ENCODE measurements around the gene TNFRSF13B. TPM values are rescaled to one million over a fixed set of nuclear protein-coding genes. Genes with fewer than 3 reads are reported as not detected.
"Not testable (repeated sequence)": the region's sequence is repeated elsewhere in the genome, so short reads cannot be mapped to it uniquely, and the experiment has no call there.

The TNFRSF13B gene
- total RNA-seq, 1 experiment from 2014 or later = not detected

DNA sequence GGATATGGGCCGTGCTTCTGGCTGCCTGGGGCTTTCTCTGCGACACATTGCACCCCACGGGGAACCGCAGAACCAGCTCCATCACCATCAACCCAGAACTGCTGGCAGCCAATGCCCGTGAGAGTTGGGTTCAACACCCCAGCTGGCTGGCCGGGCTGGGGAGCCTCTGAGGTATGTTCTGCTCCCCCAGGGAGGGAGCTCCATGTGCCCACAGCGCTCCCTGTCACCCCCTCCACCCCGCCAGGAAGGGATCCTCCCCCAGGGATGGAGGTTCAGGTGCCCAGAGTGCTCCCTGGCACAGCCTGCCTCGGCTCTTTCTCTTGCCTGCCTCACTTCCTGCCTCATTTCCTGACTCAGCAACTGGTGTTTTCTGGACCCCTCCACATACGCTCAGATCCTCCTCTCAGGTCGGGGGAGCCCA, 46.1 kb upstream of the TNFRSF13B start:
- Histone ChIP-seq H3K79me2 (ENCODE audit: low read depth) (peaks cover 48% of the 10 kb centered on the region), H3K4me2 (peak overlapping the region; percentile 75), H3K9me3 (ENCODE audit: insufficient read depth, low read depth) (no peaks in the 10 kb centered on the region), H3K4me3 (peak overlapping the region; percentile 44; the same call in 1 of the 2 replicates), H3K9me2 (ENCODE audit: insufficient read depth) (no peaks in the 10 kb centered on the region), H3K36me3 (ENCODE audit: low read depth) (no peaks in the 10 kb centered on the region), H3F3A (ENCODE audit: insufficient read depth, low read depth) (peaks cover 79% of the 10 kb centered on the region), H3K27ac (peak overlapping the region; percentile 98), H2AFZ (no peak overlapping the region), H3K4me1 (replicated peaks; ENCODE audit: insufficient read depth) (peaks cover 98% of the 10 kb centered on the region), H4K20me1 (ENCODE audit: insufficient read depth) (no peaks in the 10 kb centered on the region), H3K27me3 (ENCODE audit: insufficient read depth, low read depth) (no peaks in the 10 kb centered on the region)
- POLR2A ChIA-PET (ENCODE audit: unreplicated experiment) = no interaction called here
- CTCF ChIA-PET = interaction anchor here (0.6 kb wide), 1 partner anchor 10 kb away, joined by 3 read pairs; no protein-coding TSS in a partner anchor
- intact Hi-C loops (cut with micrococcal nuclease; ENCODE audit: unreplicated experiment) = loop anchor here (5.0 kb wide), 1 partner anchor 731 kb away; no protein-coding TSS in a partner anchor
- TSS peak; percentile 3 for BruUV-seq (replicated peaks)
- DNase-seq = no peak
- TF ChIP-seq, protein P1, sequence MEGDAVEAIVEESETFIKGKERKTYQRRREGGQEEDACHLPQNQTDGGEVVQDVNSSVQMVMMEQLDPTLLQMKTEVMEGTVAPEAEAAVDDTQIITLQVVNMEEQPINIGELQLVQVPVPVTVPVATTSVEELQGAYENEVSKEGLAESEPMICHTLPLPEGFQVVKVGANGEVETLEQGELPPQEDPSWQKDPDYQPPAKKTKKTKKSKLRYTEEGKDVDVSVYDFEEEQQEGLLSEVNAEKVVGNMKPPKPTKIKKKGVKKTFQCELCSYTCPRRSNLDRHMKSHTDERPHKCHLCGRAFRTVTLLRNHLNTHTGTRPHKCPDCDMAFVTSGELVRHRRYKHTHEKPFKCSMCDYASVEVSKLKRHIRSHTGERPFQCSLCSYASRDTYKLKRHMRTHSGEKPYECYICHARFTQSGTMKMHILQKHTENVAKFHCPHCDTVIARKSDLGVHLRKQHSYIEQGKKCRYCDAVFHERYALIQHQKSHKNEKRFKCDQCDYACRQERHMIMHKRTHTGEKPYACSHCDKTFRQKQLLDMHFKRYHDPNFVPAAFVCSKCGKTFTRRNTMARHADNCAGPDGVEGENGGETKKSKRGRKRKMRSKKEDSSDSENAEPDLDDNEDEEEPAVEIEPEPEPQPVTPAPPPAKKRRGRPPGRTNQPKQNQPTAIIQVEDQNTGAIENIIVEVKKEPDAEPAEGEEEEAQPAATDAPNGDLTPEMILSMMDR (conservative IDR thresholded peaks at IDR 0.05) = no peak
- no peak for TF ChIP-seq EZH2 (IDR thresholded peaks at IDR 0.05; ENCODE audit: low read depth)

GRCh38 chr17:17017343-17018014, 45.6 kb upstream of the TNFRSF13B start:
- CTCF ChIA-PET = no interaction called here
- Histone ChIP-seq H3K27ac (peak overlapping the region; percentile 98), H3K79me2 (ENCODE audit: low read depth) (peaks cover 48% of the 10 kb centered on the region), H3K9me2 (ENCODE audit: insufficient read depth) (no peaks in the 10 kb centered on the region), H3K4me3 (no peak overlapping the region), H3K4me1 (replicated peaks; ENCODE audit: insufficient read depth) (peaks cover 98% of the 10 kb centered on the region), H3F3A (ENCODE audit: insufficient read depth, low read depth) (peaks cover 77% of the 10 kb centered on the region), H4K20me1 (ENCODE audit: insufficient read depth) (no peaks in the 10 kb centered on the region), H3K36me3 (ENCODE audit: low read depth) (no peaks in the 10 kb centered on the region), H3K9me3 (ENCODE audit: insufficient read depth, low read depth) (no peaks in the 10 kb centered on the region), H3K4me2 (peak overlapping the region; percentile 75), H3K27me3 (ENCODE audit: insufficient read depth, low read depth) (no peaks in the 10 kb centered on the region), H2AFZ (no peak overlapping the region)
- DNase-seq = no peak
- POLR2A ChIA-PET (ENCODE audit: unreplicated experiment) = no interaction called here
- intact Hi-C loops (cut with micrococcal nuclease; ENCODE audit: unreplicated experiment) = loop anchor here (5.0 kb wide), 1 partner anchor 730 kb away; no protein-coding TSS in a partner anchor
- TF ChIP-seq, protein P1 (conservative IDR thresholded peaks at IDR 0.05) = no peak
- no peak for TF ChIP-seq EZH2 (IDR thresholded peaks at IDR 0.05; ENCODE audit: low read depth)
- BruUV-seq (replicated peaks) = no TSS peak

DNA sequence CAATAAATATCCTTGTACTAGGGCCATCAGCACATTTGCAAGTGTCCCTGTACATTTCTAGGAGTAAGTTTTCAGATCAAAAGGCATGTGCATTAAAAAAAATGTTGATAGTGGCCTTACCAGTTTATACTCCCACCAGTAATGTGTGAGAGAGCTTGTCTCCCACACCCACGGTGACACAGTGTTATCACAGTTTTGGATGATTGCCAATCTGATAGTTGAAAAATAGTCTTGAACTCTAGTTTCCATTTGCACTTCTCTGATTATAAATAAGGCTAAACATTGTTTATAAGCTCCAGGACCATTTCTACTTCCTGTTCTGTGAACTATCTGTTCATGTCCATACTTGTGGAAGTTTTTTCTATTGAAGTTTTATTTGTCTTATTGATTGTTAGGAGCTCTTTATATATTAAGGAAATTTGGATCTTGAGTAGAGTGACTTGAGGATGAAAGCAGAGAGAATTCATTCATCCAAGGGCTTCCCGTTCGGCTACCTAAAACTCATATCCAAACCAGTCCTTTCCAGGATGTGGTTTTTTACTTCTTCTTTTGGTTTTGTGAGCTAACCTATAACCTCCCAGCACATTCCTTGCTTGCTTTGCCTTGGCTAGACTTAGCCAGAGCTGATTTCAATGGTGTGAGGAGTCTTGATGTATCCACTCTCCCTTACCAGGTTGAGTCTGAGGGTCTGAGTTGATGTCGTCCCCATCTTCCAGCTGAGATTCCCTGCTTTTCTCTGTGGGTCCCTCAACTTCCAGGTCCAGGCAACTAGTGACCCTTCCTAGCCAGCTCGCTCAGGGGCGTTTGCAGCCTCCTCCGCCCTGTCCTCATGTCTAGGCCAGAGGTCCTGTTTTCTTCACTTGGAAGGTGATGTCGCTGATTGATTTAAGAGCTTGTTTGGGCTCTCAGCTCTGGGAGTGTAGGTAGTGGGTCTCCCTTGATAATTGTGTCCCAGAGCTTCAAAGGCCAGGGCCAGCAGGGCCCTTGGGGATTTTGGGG, 44.6 kb upstream of the TNFRSF13B start:
- H3K9me2 ChIP-seq (ENCODE audit: insufficient read depth); H4K20me1 ChIP-seq (ENCODE audit: insufficient read depth); H3K4me3 ChIP-seq; H3K9me3 ChIP-seq (ENCODE audit: insufficient read depth, low read depth); H2AFZ ChIP-seq; H3K36me3 ChIP-seq (ENCODE audit: low read depth); BruUV-seq (replicated peaks); H3K27me3 ChIP-seq (ENCODE audit: insufficient read depth, low read depth): not testable (repeated sequence)
- H3K4me2 ChIP-seq = peak overlapping the region; percentile 75
- peaks cover 45% of the 10 kb centered on the region for H3K79me2 ChIP-seq (ENCODE audit: low read depth)
- H3K4me1 ChIP-seq (replicated peaks; ENCODE audit: insufficient read depth) = peaks cover 88% of the 10 kb centered on the region
- ChIA-PET CTCF (interaction anchor here (0.6 to 1.4 kb wide), 2 partner anchors 9 to 12 kb away, joined by 3 to 6 read pairs; no protein-coding TSS in a partner anchor), POLR2A (ENCODE audit: unreplicated experiment) (interaction anchor here (0.5 to 1.1 kb wide), 2 partner anchors 12 to 156 kb away, joined by 4 to 14 read pairs; no protein-coding TSS in a partner anchor)
- peak overlapping the region; percentile 98 for H3K27ac ChIP-seq
- peaks cover 68% of the 10 kb centered on the region for H3F3A ChIP-seq (ENCODE audit: insufficient read depth, low read depth)
- peak; percentile 49 to 83 for DNase-seq
- intact Hi-C loops (cut with micrococcal nuclease; ENCODE audit: unreplicated experiment) = loop anchor here (5.0 kb wide), 1 partner anchor 729 kb away; no protein-coding TSS in a partner anchor
